HepG2 (cell line): ENCODE measurements around the gene RASA1. TPM values are rescaled to one million over a fixed set of nuclear protein-coding genes. Genes with fewer than 3 reads are reported as not detected.

ENCODE experiments used
- ATAC-seq: fragments of 200-7000 bp; cut with Tn5 transposase; 3 replicates; pipeline ENCODE4 v1.9.1; 2020; ENCODE audit warnings: mild to moderate bottlenecking, moderate library complexity
- BruUV-seq: library from RNA; stranded (reverse); fragments of 400-500 nt; replicated peaks from 2 replicates; lab custom pipeline; 2021; lab: Mats Ljungman, UMichigan
- CTCF ChIA-PET: fragments of 300-600 bp; formaldehyde crosslinking; extraction: SDS; loops from one replicate; lab custom pipeline; 2021; ENCODE audit warnings: low total read pairs, inconsistent platforms, low intra/inter-chr PET ratio; lab: Yijun Ruan, JAX
- POLR2A ChIA-PET: fragments of 350-600 bp; sonication (Branson Sonifier 250); formaldehyde crosslinking; loops from one replicate; lab custom pipeline; 2020; ENCODE audit warnings: antibody characterized with exemption, inconsistent platforms; lab: Yijun Ruan, JAX
- DNase-seq: peaks from one replicate; pipeline ENCODE4 v3.0.0-alpha.2; 2015; ENCODE audit warnings: low spot score
- FAIRE-seq: peaks from 3 replicates; lab custom pipeline; 2011; peaks lifted over from hg19 to GRCh38; lab: Jason Lieb, UNC
- H2AFZ ChIP-seq: one replicate; pipeline ENCODE4 v1.6.1; 2011; ENCODE audit warnings: low read length, inconsistent platforms
- H3K27ac ChIP-seq: fragments of 300-600 bp; 3 replicates; pipeline ENCODE4 v1.8.0; 2011; ENCODE audit warnings: mixed run types, mild to moderate bottlenecking, mixed read lengths, low read length, inconsistent platforms; ENCODE audit not compliant: insufficient read depth; ENCODE audit errors: extremely low read length
- H3K27me3 ChIP-seq, 2 experiments: fragments of 200-600 bp in 1 of 2; 2 replicates in 1 of 2; 3 replicates in 1 of 2; pipeline versions ENCODE4 v1.6.0 to v1.8.0; 2011; ENCODE audit warnings: low read length in 2 of 2, mild to moderate bottlenecking in 2 of 2, moderate library complexity in 2 of 2, inconsistent platforms in 1 of 2; ENCODE audit not compliant: insufficient read depth in 2 of 2, control insufficient read depth in 1 of 2
- H3K36me3 ChIP-seq, 2 experiments: fragments of 200-600 bp in 1 of 2; replicated peaks in 1 of 2; 2 replicates in 1 of 2; 3 replicates in 1 of 2; pipeline versions ENCODE4 v1.5.1 to v1.8.0; 2011; ENCODE audit warnings: low read length in 2 of 2, inconsistent platforms in 1 of 2; ENCODE audit not compliant: insufficient read depth in 2 of 2, control insufficient read depth in 1 of 2
- H3K4me1 ChIP-seq: 2 replicates; pipeline ENCODE4 v1.5.1; 2012; ENCODE audit warnings: low read length, inconsistent platforms; ENCODE audit not compliant: insufficient read depth
- H3K4me2 ChIP-seq: 2 replicates; pipeline ENCODE4 v1.6.0; 2011; ENCODE audit warnings: low read depth, low read length, inconsistent platforms
- H3K4me3 ChIP-seq, 3 experiments: fragments of 200-600 bp in 1 of 3; sonication (generic), shearing (Covaris generic) in 1 of 3; replicated peaks in 1 of 3; 2 replicates each; pipeline ENCODE4 v1.5.1; 2011 to 2016; ENCODE audit warnings: low read length in 3 of 3, inconsistent platforms in 2 of 3, low read depth in 2 of 3, mild to moderate bottlenecking in 2 of 3, control low read depth in 1 of 3, mixed read lengths in 1 of 3; ENCODE audit not compliant: insufficient read depth in 1 of 3
- H3K79me2 ChIP-seq: one replicate; pipeline ENCODE4 v1.6.1; 2011; ENCODE audit warnings: low read length, inconsistent platforms; ENCODE audit not compliant: insufficient read depth
- H3K9ac ChIP-seq: 2 replicates; pipeline ENCODE4 v1.6.0; 2011; ENCODE audit warnings: mild to moderate bottlenecking, low read depth, low read length, inconsistent platforms; ENCODE audit not compliant: insufficient read depth
- H3K9me3 ChIP-seq: 2 replicates; pipeline ENCODE4 v1.5.1; 2012; ENCODE audit warnings: mild to moderate bottlenecking, low read length
- H4K20me1 ChIP-seq: 2 replicates; pipeline ENCODE4 v1.6.0; 2011; ENCODE audit warnings: inconsistent platforms, mild to moderate bottlenecking, low read length, moderate library complexity; ENCODE audit not compliant: insufficient read depth
- ARID5B ChIP-seq: IDR thresholded peaks from 2 replicates; pipeline ENCODE4 v1.4.0; 2020; ENCODE audit warnings: mild to moderate bottlenecking, missing genetic modification reagents
- CENPT ChIP-seq: sonication (generic); formaldehyde crosslinking; IDR thresholded peaks from 2 replicates; pipeline ENCODE4 v1.8.0; 2022; ENCODE audit warnings: low read depth, mild to moderate bottlenecking, moderate library complexity, missing genetic modification reagents
- DR1 ChIP-seq: sonication (generic); formaldehyde crosslinking; IDR thresholded peaks from 2 replicates; pipeline ENCODE4 v1.8.0; 2021; ENCODE audit warnings: mild to moderate bottlenecking, missing genetic modification reagents, inconsistent platforms
- EED ChIP-seq: sonication (generic); formaldehyde crosslinking; IDR thresholded peaks from 2 replicates; pipeline ENCODE4 v1.5.0; 2020; ENCODE audit warnings: mild to moderate bottlenecking, missing genetic modification reagents
- FOXO1 ChIP-seq: sonication (generic); formaldehyde crosslinking; IDR thresholded peaks from 2 replicates; pipeline ENCODE4 v1.4.0; 2020; ENCODE audit warnings: missing genetic modification reagents
- GMEB1 ChIP-seq: sonication (generic); formaldehyde crosslinking; IDR thresholded peaks from 2 replicates; pipeline ENCODE4 v1.5.1; 2020; ENCODE audit warnings: missing genetic modification reagents, mild to moderate bottlenecking, borderline replicate concordance
- KAT8 ChIP-seq: IDR thresholded peaks from 2 replicates; pipeline ENCODE4 v1.6.1; 2016; ENCODE audit warnings: missing genetic modification reagents, missing compliant biosample characterization
- PAWR ChIP-seq: sonication (generic); formaldehyde crosslinking; IDR thresholded peaks from 2 replicates; pipeline ENCODE4 v1.4.0; 2020; ENCODE audit warnings: missing genetic modification reagents, mild to moderate bottlenecking, borderline replicate concordance
- PBX3 ChIP-seq: sonication (generic); formaldehyde crosslinking; IDR thresholded peaks from 2 replicates; pipeline ENCODE4 v1.8.1; 2023; ENCODE audit warnings: missing genetic modification reagents, inconsistent platforms, borderline replicate concordance
- PCBP1 ChIP-seq: fragments of 200-400 bp; formaldehyde crosslinking; IDR thresholded peaks from 2 replicates; pipeline ENCODE4 v1.6.1; 2017; ENCODE audit warnings: mild to moderate bottlenecking, low read depth, low read length, borderline replicate concordance
- PHF21A ChIP-seq: sonication (generic); formaldehyde crosslinking; IDR thresholded peaks from 2 replicates; pipeline ENCODE4 v1.5.0; 2020; ENCODE audit warnings: mild to moderate bottlenecking, missing genetic modification reagents
- SALL2 ChIP-seq: sonication (generic); formaldehyde crosslinking; IDR thresholded peaks from 2 replicates; pipeline ENCODE4 v1.8.1; 2023; ENCODE audit warnings: mild to moderate bottlenecking, missing genetic modification reagents, inconsistent platforms
- TBP ChIP-seq: sonication (generic); formaldehyde crosslinking; IDR thresholded peaks from 2 replicates; pipeline ENCODE4 v1.5.0; 2020; ENCODE audit warnings: missing genetic modification reagents
- ZNF205 ChIP-seq: IDR thresholded peaks from 2 replicates; pipeline ENCODE4 v1.6.1; 2018; ENCODE audit warnings: missing biosample characterization, missing genetic modification reagents
- ZNF263 ChIP-seq: sonication (generic); formaldehyde crosslinking; IDR thresholded peaks from 2 replicates; pipeline ENCODE4 v1.4.0; 2020; ENCODE audit warnings: missing genetic modification reagents
- ZNF367 ChIP-seq: sonication (generic); formaldehyde crosslinking; IDR thresholded peaks from 2 replicates; pipeline ENCODE4 v1.4.0; 2020; ENCODE audit warnings: missing genetic modification reagents, borderline replicate concordance
- ZNF691 ChIP-seq: sonication (generic); formaldehyde crosslinking; IDR thresholded peaks from 2 replicates; pipeline ENCODE4 v1.4.0; 2020; ENCODE audit warnings: missing genetic modification reagents, low read depth, mild to moderate bottlenecking, borderline replicate concordance
- WGBS: methylation state at CpG from one replicate; pipeline ENCODE4 v1.1.6; 2017; ENCODE audit warnings: low lambda C conversion rate; 5-methylcytosine and 5-hydroxymethylcytosine counted together
- in situ Hi-C: cut with HindIII; loops from 2 replicates; pipeline ENCODE4 v1.10.0; 2017; ENCODE audit warnings: low pct_unique_long_range_greater_than_20kb; ENCODE audit not compliant: extremely low pct_ligation_motif_present
- intact Hi-C: fragments of 100-400 bp; cut with micrococcal nuclease; formaldehyde crosslinking; loops from one replicate; pipeline ENCODE4 v1.10.0; 2022; ENCODE audit not compliant: unreplicated experiment
- polyA plus RNA-seq, 8 experiments: library from polyadenylated mRNA; depleted of rRNA in 3 of 8; stranded (reverse) in 7 of 8; unstranded in 1 of 8; fragments of >200 nt; fragmentation: Illumina TruSeq in 4 of 8; extraction: Trizol in 4 of 8; gene quantifications; 2 replicates each; pipeline versions ENCODE4 v1.2.1 to v1.2.3, GENCODE V29; 2011 to 2016; ENCODE audit warnings: low read depth in 4 of 8, missing spikeins in 1 of 8, mixed read lengths in 1 of 8; ENCODE audit not compliant: insufficient read depth in 1 of 8
- total RNA-seq, 5 experiments: library from RNA; depleted of rRNA; stranded (reverse); fragments of >200 nt; fragmentation: Illumina TruSeq; extraction: Trizol; gene quantifications; 2 replicates each; pipeline ENCODE4 v1.2.3, GENCODE V29; 2016; ENCODE audit warnings: low read depth in 1 of 5

The RASA1 gene
- total and polyA plus RNA-seq, 2 of the 13 experiments (the other 11 are each of a cell fraction or from before 2014, with no cell fraction given), result 19.5 to 20.5 TPM

- Histone ChIP-seq H3K27me3 (no peaks in the 10 kb centered on the region), H3K9me3 (no peaks in the 10 kb centered on the region), H3K79me2 (no peaks in the 10 kb centered on the region), H3K4me3 (no peak overlapping the region), H3K36me3 (no peaks in the 10 kb centered on the region), H3K4me1 (no peaks in the 10 kb centered on the region), H2AFZ (no peak overlapping the region), H3K27ac (no peak overlapping the region), H3K4me2 (no peak overlapping the region), H4K20me1 (no peaks in the 10 kb centered on the region), H3K9ac (no peak overlapping the region)
- no peak for ATAC-seq
- POLR2A ChIA-PET, result no interaction called here
- BruUV-seq, result no TSS peak
- FAIRE-seq, result no peak
- no peak for DNase-seq
- TF ChIP-seq FOXO1 (CRISPR knock-in tag), result no peak
- no peak for TF ChIP-seq ARID5B (CRISPR knock-in tag)
- TF ChIP-seq TBP (CRISPR knock-in tag), result no peak
- no peak for TF ChIP-seq PHF21A (CRISPR knock-in tag)
- TF ChIP-seq EED (CRISPR knock-in tag), result no peak
- no peak for TF ChIP-seq GMEB1 (CRISPR knock-in tag)
- no peak for TF ChIP-seq ZNF263
- no peak for TF ChIP-seq DR1 (CRISPR knock-in tag)
- no peak for TF ChIP-seq KAT8 (CRISPR knock-in tag)
- no peak for TF ChIP-seq PCBP1
- no peak for TF ChIP-seq SALL2 (CRISPR knock-in tag)
- no peak for TF ChIP-seq PAWR (CRISPR knock-in tag)
- no peak for TF ChIP-seq PBX3 (CRISPR knock-in tag)
- no peak for TF ChIP-seq ZNF691 (CRISPR knock-in tag)
- TF ChIP-seq ZNF205 (CRISPR knock-in tag), result no peak
- no peak for TF ChIP-seq CENPT (CRISPR knock-in tag)
- TF ChIP-seq ZNF367 (CRISPR knock-in tag), result no peak
- intact Hi-C loops, result no loop called here
- in situ Hi-C loops, result no loop called here
- WGBS, result 37% methylated on average over 2 of the region's 2 CpGs
- CTCF ChIA-PET, result no interaction called here
These were observed 170.5 kb downstream of the RASA1 start for GRCh38 chr5:87438231-87438630.
